Stimulated activated CD4-positive, alpha-beta T cell treated with anti-CD3 and anti-CD28 coated beads, TNF-alpha, amount 100 ng/mL, for 24 hours (primary cell): ENCODE measurements around the gene NHLRC4.
A peak's percentile ranks its signal among the peaks of the same experiment; 100 is the strongest.

Experiments used
- DNase-seq, 3 experiments: peaks; one replicate each; pipeline ENCODE4 v3.0.0-alpha.2; 2020; ENCODE audit warnings: low read depth in 3 of 3

The NHLRC4 gene

GRCh38 chr16:566475-567372 is at the start of gene NHLRC4:
TSS of gene NHLRC4 (plus strand) at chr16:567005. CDS start at chr16:568048, 1,043 bp downstream.
- DNase-seq, result peak in 1 of 3 experiments; percentile 51

GRCh38 chr16:518858-519257 is 47.9 kb upstream of the NHLRC4 start:
- DNase-seq, result no peak

DNA sequence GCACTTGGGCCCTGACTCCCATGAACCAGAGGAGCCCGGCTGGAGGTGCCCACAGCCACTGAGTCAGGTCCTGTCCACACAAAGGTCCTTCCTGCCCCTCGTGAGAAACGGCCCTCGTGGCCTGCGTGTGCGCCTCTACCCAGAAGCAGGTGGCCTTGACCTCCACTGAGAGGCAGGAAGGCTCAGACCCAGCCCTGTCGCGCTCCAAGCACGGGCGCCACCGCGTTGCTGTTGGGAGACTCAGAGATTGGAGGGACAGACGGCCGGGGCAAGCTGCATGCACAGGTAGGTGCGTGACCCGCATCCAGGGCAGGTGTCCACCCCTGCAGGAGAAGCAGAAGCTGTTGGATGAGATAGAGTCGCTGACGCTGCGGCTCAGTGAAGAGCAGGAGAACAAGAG is 47.4 kb upstream of the NHLRC4 start:
- DNase-seq, result no peak

DNA sequence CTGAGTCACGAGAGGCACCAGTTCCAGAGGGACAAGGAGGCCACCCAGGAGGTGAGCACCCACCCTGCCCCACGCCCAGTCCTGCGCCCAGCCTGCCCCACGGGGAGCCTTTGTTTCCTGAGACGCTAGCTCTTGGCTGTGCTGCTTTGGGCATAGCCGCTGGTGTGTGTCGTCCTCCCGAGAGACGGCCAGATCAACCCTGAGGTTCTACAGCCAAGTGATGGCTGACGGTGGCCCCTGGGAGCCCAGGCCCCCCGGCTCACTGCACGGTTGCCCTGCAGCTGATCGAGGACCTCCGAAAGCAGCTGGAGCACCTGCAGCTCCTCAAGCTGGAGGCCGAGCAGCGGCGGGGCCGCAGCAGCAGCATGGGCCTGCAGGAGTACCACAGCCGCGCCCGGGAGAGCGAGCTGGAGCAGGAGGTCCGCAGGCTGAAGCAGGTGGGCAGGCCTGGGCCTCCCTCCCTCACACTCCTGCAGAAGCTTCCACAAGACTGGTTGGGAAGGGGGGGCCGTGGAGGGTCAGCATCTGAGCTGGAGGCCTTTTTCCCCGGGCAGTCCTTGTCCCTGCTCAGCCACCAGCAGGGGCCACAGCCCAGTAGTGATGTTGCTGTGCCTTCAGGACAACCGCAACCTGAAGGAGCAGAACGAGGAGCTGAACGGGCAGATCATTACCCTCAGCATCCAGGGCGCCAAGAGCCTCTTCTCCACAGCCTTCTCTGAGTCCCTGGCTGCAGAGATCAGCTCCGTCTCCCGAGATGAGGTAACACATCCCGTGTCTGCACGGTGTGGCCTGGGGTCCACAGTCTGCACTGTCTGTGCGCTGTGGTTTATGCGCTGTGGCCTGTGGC is 46.7 kb upstream of the NHLRC4 start:
- DNase-seq, result no peak

DNA sequence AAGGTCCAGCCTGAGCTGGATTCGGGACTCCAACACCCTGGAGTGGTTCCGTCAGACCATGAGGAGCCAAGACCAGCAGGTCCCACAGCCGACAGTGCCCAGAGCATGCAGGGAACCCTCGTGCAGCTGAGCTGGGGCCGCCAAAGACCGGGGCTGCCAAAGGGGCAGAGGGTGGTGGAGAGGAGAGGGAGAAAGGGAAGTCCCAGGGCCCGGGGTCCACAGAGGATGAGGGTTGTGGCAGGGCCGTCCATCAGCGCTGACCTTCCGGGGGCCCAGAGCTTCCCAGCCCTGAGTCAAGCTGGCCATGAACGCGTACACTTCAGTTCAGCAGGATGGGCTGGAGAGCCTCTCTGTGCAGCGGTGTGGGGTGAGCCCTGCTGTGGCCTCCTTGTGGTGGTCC is 46.0 kb upstream of the NHLRC4 start:
- no peak for DNase-seq

GRCh38 chr16:521381-522210 is 45.2 kb upstream of the NHLRC4 start:
- DNase-seq, result no peak

- no peak for DNase-seq
These were observed 44.3 kb upstream of the NHLRC4 start for GRCh38 chr16:522320-523096.

DNA sequence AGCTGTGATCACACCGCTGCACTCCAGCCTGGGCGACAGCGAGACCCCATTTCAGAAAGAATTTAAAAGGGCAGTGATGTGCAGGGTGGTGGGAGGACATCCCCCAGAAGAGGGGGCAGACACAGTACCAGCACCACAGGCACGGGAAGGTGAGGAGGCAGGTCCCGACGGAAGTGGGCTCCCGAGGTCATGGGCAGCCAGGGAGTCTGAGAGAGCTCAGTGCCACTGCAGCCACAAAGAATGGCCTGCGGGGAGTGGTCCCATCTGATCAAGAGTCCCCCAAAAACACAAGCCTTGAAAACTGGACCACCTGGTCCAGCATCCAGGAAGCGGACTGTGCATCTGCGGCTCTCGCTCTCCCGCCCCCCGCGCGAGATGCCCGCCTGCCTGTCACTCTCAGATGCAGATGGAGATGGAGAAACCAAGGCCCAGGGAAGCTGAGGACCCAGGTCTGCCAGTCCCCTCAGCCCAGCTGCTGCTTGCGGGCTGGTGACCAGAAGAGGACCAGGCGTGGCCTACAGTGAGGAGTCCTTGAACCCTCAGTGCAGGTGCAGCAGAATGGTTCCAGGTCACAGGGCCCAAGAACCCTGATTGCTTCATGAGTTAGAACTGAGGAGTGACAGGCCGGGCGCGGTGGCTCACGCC is 43.6 kb upstream of the NHLRC4 start:
- no peak for DNase-seq

- DNase-seq, result no peak
These were observed 42.3 kb upstream of the NHLRC4 start for GRCh38 chr16:524274-525040.

- no peak for DNase-seq
These were observed 41.7 kb upstream of the NHLRC4 start for GRCh38 chr16:525123-525519.

GRCh38 chr16:525520-526180 is 41.2 kb upstream of the NHLRC4 start:
- peak; percentile 59 to 81 (median 74) for DNase-seq

DNA sequence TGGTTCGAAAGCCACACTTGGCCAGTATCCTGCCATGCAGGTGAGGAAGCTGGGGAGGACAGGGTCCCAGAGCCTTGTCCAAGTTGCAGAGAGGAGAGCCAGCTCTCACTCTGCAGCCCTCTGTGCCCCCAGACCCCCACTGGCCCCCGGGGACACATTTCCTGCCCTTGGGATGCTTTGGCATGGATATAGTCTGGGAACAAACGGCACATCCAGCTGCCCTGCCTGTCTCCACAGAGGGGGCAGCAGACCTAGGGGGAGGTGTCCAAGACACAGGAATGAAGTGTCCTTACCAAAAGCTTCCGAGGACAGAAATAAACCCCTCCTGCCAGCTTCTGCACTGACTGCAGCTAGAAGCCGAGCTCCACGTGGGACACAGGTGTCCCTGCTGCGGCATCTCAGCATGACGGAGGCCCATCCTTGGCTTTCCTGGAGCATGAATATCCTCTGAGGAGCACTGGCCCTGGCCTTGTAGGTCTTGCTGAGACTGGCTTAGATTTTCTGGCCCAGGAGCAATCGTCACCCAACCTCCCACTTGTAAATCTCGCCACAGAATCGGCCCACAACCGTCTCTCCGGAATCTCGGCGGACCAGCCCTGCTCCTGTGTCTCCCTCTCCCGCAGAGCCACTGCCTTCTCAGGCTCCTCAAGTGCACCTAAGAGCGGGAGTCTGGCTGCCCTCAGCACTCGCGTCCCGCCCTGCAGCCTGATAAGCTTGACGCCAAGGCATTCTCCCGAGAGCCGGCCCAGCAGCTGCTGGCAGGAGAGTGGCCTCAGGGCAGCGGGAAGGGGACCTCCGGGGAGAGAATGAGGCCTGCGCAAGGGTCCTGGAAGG is 40.4 kb upstream of the NHLRC4 start:
- peak in 1 of 3 experiments; percentile 15 for DNase-seq

- DNase-seq, result peak; percentile 73 to 86 (median 77)
These were observed 39.5 kb upstream of the NHLRC4 start, which contains the start of gene CAPN15 for GRCh38 chr16:527015-527903. TSS of gene CAPN15 (plus strand) at chr16:527712. CDS start at chr16:546839, 19,127 bp downstream.

DNA sequence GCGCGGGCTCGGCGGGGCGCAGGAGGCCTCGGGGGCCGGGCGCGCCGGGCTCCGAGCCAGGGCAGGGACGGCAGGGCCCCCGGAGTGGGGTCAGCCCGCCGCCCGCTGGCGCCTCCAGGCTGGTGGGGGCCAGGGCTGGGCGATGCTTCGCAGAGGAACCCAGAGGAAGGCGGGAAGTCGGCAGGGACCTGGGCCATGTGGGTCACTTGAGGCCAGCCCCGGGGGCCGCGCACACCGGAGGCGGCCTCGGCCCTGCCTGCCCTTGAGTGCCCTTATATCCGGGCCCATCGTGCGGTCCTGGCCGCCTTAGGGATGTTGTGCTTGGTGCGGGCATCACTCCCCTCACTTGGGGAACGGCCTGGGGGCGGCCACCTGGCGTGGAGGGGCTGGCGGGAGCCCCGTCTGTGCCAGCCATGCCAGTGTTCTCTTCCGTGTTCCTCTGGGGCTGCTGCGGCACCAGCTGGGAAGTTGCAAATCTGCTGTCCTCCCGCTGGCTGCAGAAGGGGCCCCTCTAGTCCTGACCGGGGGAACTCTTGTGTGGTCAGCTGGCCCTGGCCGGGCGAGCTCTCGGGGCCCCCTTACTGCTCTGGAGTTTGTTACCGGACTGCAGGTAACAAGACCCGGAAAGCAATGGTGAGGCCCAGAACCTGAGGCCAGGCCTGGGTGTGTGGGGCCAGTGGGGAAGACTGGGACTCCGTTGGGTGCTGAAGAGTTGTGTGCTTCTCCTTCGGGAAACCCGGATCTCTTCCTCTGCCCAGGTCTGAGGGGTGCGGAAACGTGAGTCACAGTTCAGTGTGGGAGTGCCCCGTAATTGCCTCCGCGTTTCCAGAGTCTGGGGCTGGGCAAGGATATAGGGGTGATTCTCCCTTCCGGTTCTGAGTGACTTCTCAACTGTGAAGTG is 38.4 kb upstream of the NHLRC4 start:
- DNase-seq, result peak in 1 of 3 experiments; percentile 54

DNA sequence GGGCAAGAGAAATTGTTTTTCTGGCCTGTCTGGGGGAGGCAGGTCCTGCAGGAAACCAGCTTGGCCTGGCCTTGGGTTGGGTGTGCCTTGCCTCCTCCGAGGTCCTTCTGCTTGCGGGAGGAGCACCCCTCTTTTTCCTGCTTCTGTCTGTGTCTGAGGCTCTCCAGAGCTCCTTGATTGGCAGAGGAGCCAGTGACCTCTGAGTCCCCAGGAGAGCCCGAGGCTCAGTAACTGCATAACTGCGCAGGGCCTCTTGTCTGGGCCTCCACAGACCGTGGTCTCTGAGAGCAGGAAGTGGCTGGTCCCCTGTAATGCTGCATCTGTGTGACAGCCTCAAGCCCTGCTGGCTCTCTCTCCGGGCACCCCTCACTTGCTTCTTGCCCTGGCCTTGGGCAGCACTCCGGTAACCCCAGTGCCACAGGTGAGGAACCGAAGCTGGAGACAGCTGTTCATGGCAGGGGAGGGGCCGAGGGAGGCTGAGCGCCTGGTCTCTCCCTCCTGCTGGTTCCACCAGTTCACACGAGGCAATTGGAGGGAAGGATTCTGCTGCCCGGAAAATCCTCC is 37.7 kb upstream of the NHLRC4 start:
- DNase-seq, result no peak
